Dendritic cell treated with granulocyte-macrophage colony-stimulating factor and Interleukin-4, amounts not matched to agents 40 ng/mL and 50 ng/mL, for 4 days (primary cell): Measurements from ENCODE around the gene FMNL2.

Experiments
- H3K27ac Mint-ChIP-seq: one replicate; pipeline ENCODE4 v1.8.0; 2022; ENCODE audit warnings: mild to moderate bottlenecking, mixed read lengths
- H3K27me3 Mint-ChIP-seq: one replicate; pipeline ENCODE4 v1.8.0; 2022; ENCODE audit warnings: mild to moderate bottlenecking, mixed read lengths
- H3K36me3 Mint-ChIP-seq: one replicate; pipeline ENCODE4 v1.8.0; 2022; ENCODE audit warnings: low read depth, mixed read lengths
- H3K4me1 Mint-ChIP-seq: one replicate; pipeline ENCODE4 v1.8.0; 2022; ENCODE audit warnings: low read depth, mixed read lengths
- H3K4me3 Mint-ChIP-seq: one replicate; pipeline ENCODE4 v1.8.0; 2022; ENCODE audit warnings: mild to moderate bottlenecking, moderate library complexity, mixed read lengths
- H3K9me3 Mint-ChIP-seq: one replicate; pipeline ENCODE4 v1.8.0; 2022; ENCODE audit warnings: mixed read lengths
- intact Hi-C: fragments of 100-400 bp; cut with micrococcal nuclease; formaldehyde crosslinking; loops from one replicate; pipeline ENCODE4 v1.15.0; 2022

FMNL2 gene

DNA sequence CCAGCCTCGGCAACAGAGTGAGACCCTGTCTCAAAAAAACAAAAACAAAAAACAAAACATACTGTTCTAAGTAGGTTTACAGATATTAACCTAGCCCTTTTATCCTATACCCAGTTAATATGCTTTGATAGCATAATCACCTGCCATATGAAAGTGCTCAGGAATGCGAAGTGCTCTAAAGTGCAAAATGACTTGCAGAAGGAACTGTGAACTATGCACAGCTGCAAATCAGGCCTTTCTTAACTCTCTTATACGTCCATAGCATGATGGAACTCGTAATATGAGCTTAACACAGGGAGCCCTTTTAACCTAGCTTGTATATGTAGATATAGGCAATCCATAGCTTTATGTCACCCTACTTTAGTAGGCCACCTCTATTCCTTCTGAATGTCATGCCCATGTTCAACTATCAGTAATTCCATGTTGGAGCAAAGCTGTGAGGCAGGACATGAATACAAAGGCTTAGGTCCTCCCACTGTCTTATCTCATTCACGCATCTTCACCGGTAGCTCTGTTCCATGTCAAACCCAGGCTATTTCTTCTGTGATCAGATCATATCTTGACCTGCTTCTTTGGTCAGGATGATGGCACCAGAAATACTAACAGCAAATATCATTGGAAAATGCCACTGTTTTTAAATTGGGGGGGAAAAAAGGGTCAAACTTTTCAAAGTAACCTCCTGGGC is 309.4 kb downstream of the FMNL2 start:
- no peaks in the 10 kb centered on the region for H3K9me3 Mint-ChIP-seq
- H3K36me3 Mint-ChIP-seq, result peaks cover 29% of the 10 kb centered on the region
- H3K4me1 Mint-ChIP-seq, result no peaks in the 10 kb centered on the region
- H3K4me3 Mint-ChIP-seq, result no peak overlapping the region
- intact Hi-C loops, result no loop called here
- no peaks in the 10 kb centered on the region for H3K27me3 Mint-ChIP-seq
- H3K27ac Mint-ChIP-seq, result no peak overlapping the region

- no peak overlapping the region for H3K27ac Mint-ChIP-seq
- peaks cover 32% of the 10 kb centered on the region for H3K36me3 Mint-ChIP-seq
- H3K4me1 Mint-ChIP-seq, result no peaks in the 10 kb centered on the region
- no peaks in the 10 kb centered on the region for H3K27me3 Mint-ChIP-seq
- intact Hi-C loops, result no loop called here
- H3K4me3 Mint-ChIP-seq, result no peak overlapping the region
- H3K9me3 Mint-ChIP-seq, result no peaks in the 10 kb centered on the region
These were observed 311.3 kb downstream of the FMNL2 start for GRCh38 chr2:152646264-152646663.

DNA sequence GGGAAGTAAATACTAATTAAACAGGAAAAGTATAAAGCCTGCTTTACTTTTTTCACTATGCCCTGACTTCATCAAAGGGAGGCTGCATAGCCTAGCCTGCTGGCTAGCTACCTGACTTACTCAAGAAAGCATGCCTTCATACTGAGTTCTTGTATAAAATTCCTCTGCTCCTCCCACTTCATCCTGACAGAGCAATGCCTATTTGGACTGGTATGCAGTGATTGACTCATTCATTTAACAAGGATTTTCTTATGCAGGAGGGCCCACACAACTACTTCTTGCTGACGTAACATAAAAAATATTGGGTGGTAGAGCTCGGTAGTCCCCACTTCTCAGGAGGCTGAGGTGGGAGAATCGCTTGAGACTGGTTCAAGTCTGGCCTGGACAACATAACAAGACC is 311.8 kb downstream of the FMNL2 start:
- Mint-ChIP-seq H3K36me3 (peaks cover 36% of the 10 kb centered on the region), H3K4me3 (no peak overlapping the region), H3K4me1 (no peaks in the 10 kb centered on the region), H3K27ac (no peak overlapping the region), H3K27me3 (no peaks in the 10 kb centered on the region), H3K9me3 (no peaks in the 10 kb centered on the region)
- intact Hi-C loops, result no loop called here

- intact Hi-C loops, result no loop called here
- no peaks in the 10 kb centered on the region for H3K9me3 Mint-ChIP-seq
- peaks cover 44% of the 10 kb centered on the region for H3K36me3 Mint-ChIP-seq
- no peaks in the 10 kb centered on the region for H3K27me3 Mint-ChIP-seq
- no peaks in the 10 kb centered on the region for H3K4me1 Mint-ChIP-seq
- no peak overlapping the region for H3K4me3 Mint-ChIP-seq
- H3K27ac Mint-ChIP-seq, result no peak overlapping the region
These were observed 312.6 kb downstream of the FMNL2 start for GRCh38 chr2:152647552-152647951.

- Mint-ChIP-seq H3K27me3 (no peaks in the 10 kb centered on the region), H3K4me3 (no peak overlapping the region), H3K9me3 (no peaks in the 10 kb centered on the region), H3K4me1 (no peaks in the 10 kb centered on the region), H3K36me3 (peaks cover 48% of the 10 kb centered on the region), H3K27ac (no peak overlapping the region)
- intact Hi-C loops, result no loop called here
These were observed 313.4 kb downstream of the FMNL2 start for GRCh38 chr2:152648336-152648735.

GRCh38 chr2:152649997-152650396 is 315.0 kb downstream of the FMNL2 start:
- peaks cover 65% of the 10 kb centered on the region for H3K36me3 Mint-ChIP-seq
- no peak overlapping the region for H3K27ac Mint-ChIP-seq
- H3K4me3 Mint-ChIP-seq, result no peak overlapping the region
- no peaks in the 10 kb centered on the region for H3K9me3 Mint-ChIP-seq
- no peaks in the 10 kb centered on the region for H3K4me1 Mint-ChIP-seq
- H3K27me3 Mint-ChIP-seq, result no peaks in the 10 kb centered on the region
- intact Hi-C loops, result no loop called here

DNA sequence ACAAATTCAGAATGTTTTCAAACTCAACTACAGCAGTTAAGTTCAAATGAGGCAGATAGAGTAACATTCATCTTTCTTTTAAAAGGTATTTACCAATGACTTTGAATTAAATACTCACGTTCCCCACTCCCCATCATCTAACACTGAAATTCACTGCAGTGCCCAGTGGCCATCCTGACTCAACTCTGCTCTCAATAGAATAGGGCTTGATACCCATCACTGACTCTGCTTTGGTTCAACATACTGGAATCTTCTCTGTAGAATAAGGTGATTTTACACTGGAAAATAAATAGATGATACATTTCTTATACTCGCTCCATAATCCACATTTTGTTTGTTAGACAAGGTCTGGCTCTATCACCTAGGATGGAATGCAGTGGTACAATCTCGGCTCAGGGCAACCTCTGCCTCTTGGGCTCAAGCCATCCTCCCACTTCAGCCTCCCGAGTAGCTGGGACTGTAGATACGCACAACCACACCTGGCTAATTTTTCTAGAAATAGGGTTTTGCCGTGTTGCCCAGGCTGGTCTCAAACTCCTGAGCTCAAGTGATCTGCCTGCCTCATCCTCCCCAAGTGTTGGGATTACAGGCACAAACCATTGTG is 315.9 kb downstream of the FMNL2 start:
- no peaks in the 10 kb centered on the region for H3K27me3 Mint-ChIP-seq
- intact Hi-C loops, result no loop called here
- H3K4me1 Mint-ChIP-seq, result no peaks in the 10 kb centered on the region
- no peaks in the 10 kb centered on the region for H3K9me3 Mint-ChIP-seq
- no peak overlapping the region for H3K27ac Mint-ChIP-seq
- H3K36me3 Mint-ChIP-seq, result peaks cover 63% of the 10 kb centered on the region
- no peak overlapping the region for H3K4me3 Mint-ChIP-seq

DNA sequence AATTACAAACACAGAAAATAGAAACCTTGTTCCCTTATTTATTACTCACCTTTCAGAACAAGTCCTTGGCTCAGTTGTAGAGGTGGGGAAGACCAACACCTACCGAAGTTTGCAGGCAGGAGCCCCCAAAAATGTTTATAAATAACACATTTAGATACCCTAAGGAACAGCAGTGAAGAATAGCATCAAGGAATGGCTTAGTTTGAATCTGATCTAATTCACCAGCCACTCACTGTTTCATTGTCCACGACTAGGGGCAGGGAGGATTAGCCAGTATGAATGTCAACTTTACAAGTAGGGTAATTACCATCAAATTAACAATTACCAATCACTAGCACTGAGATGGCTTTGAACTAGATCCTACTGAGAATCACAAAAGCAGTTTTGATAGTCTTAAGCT is 316.9 kb downstream of the FMNL2 start:
- Mint-ChIP-seq H3K9me3 (no peaks in the 10 kb centered on the region), H3K36me3 (peaks cover 70% of the 10 kb centered on the region), H3K27me3 (no peaks in the 10 kb centered on the region), H3K4me3 (no peak overlapping the region), H3K4me1 (no peaks in the 10 kb centered on the region), H3K27ac (no peak overlapping the region)
- intact Hi-C loops, result no loop called here

DNA sequence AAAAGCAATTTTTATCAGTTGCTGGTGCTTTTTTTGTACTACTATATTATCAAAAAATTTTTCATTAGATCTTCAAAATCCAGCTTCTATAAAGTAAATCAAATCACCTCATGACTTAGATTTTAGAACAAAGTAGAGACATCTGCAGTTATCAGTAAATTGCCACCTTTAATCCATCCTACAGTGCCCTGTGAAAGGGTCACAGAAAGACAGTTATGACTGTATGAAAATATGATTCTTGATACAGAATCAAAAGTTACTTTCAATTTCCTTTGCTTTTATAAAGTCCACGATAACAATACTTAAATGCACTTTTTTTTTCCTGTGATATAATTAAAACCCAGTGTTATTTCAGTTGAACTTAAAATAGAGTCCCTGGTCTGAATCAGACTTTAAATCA is 320.9 kb downstream of the FMNL2 start:
- Mint-ChIP-seq H3K4me3 (no peak overlapping the region), H3K4me1 (no peaks in the 10 kb centered on the region), H3K27ac (no peak overlapping the region), H3K27me3 (no peaks in the 10 kb centered on the region), H3K9me3 (no peaks in the 10 kb centered on the region), H3K36me3 (peaks cover 93% of the 10 kb centered on the region)
- intact Hi-C loops, result no loop called here

- Mint-ChIP-seq H3K4me1 (no peaks in the 10 kb centered on the region), H3K27me3 (no peaks in the 10 kb centered on the region), H3K4me3 (no peak overlapping the region), H3K9me3 (no peaks in the 10 kb centered on the region), H3K27ac (no peak overlapping the region), H3K36me3 (peaks cover 93% of the 10 kb centered on the region)
- intact Hi-C loops, result no loop called here
These were observed 322.1 kb downstream of the FMNL2 start for GRCh38 chr2:152657043-152657442.

- Mint-ChIP-seq H3K27ac (no peak overlapping the region), H3K27me3 (no peaks in the 10 kb centered on the region), H3K4me1 (no peaks in the 10 kb centered on the region), H3K4me3 (no peak overlapping the region), H3K9me3 (no peaks in the 10 kb centered on the region), H3K36me3 (peaks cover 96% of the 10 kb centered on the region)
- intact Hi-C loops, result no loop called here
These were observed 323.2 kb downstream of the FMNL2 start for GRCh38 chr2:152658221-152658620.

DNA sequence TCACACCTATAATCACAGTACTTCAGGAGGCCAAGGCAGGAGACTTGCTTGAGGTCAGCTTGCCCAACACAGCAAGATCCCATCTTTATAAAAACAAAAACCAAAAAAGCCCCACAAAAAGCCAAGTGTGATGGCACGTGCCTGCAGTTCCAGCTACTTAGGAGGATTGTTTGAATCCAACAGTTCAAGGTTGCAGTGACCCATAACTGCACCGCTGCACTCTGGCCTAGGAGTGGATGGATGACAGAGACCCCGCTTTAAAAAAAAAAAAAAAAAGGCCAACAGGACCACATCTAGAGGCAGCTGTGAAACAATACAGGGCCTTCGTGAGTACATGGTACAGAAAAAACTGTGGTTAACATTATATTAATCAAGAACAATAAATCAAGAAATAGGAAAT is 326.1 kb downstream of the FMNL2 start:
- peaks cover 98% of the 10 kb centered on the region for H3K36me3 Mint-ChIP-seq
- no peak overlapping the region for H3K4me3 Mint-ChIP-seq
- H3K4me1 Mint-ChIP-seq, result no peaks in the 10 kb centered on the region
- H3K27me3 Mint-ChIP-seq, result no peaks in the 10 kb centered on the region
- H3K9me3 Mint-ChIP-seq, result no peaks in the 10 kb centered on the region
- H3K27ac Mint-ChIP-seq, result no peak overlapping the region
- intact Hi-C loops, result loop anchor here (10.0 kb wide), 1 partner anchor 1196 kb away; no protein-coding TSS in a partner anchor

DNA sequence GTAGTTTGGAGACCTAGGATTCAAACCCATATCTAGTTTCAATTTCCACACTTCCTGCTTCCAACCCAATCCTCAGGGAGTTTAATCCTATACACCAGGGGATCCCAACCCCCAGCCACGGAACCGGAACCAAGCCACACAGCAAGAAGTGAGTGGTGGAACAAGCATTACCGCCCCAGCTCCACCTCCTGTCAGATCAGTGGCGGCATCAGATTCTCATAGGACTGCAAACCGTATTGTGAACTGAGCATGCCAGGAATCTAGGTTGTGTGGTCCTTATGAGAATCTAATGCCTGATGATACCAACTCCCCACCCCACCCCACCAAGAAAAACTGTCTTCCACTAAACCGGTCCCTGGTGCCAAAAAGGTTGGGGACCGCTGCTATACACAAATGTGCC is 329.8 kb downstream of the FMNL2 start:
- peaks cover 97% of the 10 kb centered on the region for H3K36me3 Mint-ChIP-seq
- H3K4me3 Mint-ChIP-seq, result no peak overlapping the region
- H3K27ac Mint-ChIP-seq, result no peak overlapping the region

DNA sequence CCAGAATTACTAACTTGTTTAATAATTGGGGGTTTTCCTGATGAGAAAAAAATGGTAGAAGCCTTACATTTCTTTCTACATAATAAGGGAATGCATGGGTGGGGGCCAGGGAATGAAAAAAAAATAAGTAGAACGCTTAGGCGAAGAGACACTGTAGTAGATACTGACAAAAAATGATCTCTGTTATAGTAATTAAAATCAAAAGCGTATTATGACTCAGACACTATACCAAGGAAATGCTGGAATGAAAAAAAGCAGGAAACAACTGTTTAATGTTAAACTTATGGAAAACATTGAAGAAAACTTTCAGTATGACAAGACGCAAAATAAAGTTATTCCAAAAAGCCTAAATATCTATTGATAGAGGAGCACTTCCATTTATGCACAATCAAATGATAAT is 339.4 kb downstream of the FMNL2 start:
- intact Hi-C loops, result loop anchor here (10.0 kb wide), 1 partner anchor 1230 kb away; no protein-coding TSS in a partner anchor
- no peaks in the 10 kb centered on the region for H3K4me1 Mint-ChIP-seq
- H3K27me3 Mint-ChIP-seq, result no peaks in the 10 kb centered on the region
- H3K9me3 Mint-ChIP-seq, result no peaks in the 10 kb centered on the region
- H3K4me3 Mint-ChIP-seq, result no peak overlapping the region
- H3K27ac Mint-ChIP-seq, result no peak overlapping the region
- peaks cover 70% of the 10 kb centered on the region for H3K36me3 Mint-ChIP-seq

More for the DNA sequence above, 329.8 kb downstream of the FMNL2 start:
- H3K4me1 Mint-ChIP-seq, result no peaks in the 10 kb centered on the region
- no peaks in the 10 kb centered on the region for H3K27me3 Mint-ChIP-seq
- no peaks in the 10 kb centered on the region for H3K9me3 Mint-ChIP-seq
- intact Hi-C loops, result loop anchor here (10.0 kb wide), 1 partner anchor 1200 kb away; no protein-coding TSS in a partner anchor

- Mint-ChIP-seq H3K4me3 (no peak overlapping the region), H3K4me1 (no peaks in the 10 kb centered on the region), H3K9me3 (no peaks in the 10 kb centered on the region), H3K27ac (no peak overlapping the region), H3K36me3 (peaks cover 76% of the 10 kb centered on the region), H3K27me3 (no peaks in the 10 kb centered on the region)
- intact Hi-C loops, result loop anchor here (10.0 kb wide), 1 partner anchor 1232 kb away; no protein-coding TSS in a partner anchor
These were observed 341.5 kb downstream of the FMNL2 start for GRCh38 chr2:152676461-152676860.
